K562 (cell line): ENCODE measurements around the gene SLC5A3. TPM values are rescaled to one million over a fixed set of nuclear protein-coding genes. Genes with fewer than 3 reads are reported as not detected.

ENCODE experiments used
- CC2D1A ChIP-seq: fragments of 450-650 bp; IDR thresholded peaks from 2 replicates; pipeline ENCODE4 v1.6.1; 2017; ENCODE audit warnings: mild to moderate bottlenecking
- COPS2 ChIP-seq: fragments of 450-650 bp; conservative IDR thresholded peaks from 2 replicates; pipeline ENCODE4 v1.6.1; 2016; ENCODE audit warnings: mild to moderate bottlenecking, moderate library complexity
- CREB5 ChIP-seq: fragments of 250-450 bp; sonication (Bioruptor Pico); IDR thresholded peaks from 2 replicates; pipeline ENCODE4 v1.5.0; 2020; ENCODE audit warnings: mild to moderate bottlenecking
- ELK1 ChIP-seq: sonication (generic); formaldehyde crosslinking; IDR thresholded peaks from 2 replicates; pipeline ENCODE4 v1.8.1; 2022; ENCODE audit warnings: missing genetic modification reagents
- EP300 ChIP-seq: IDR thresholded peaks from 2 replicates; pipeline ENCODE4 v1.6.1; 2012; ENCODE audit warnings: low read length, improper control_type of control experiment
- FOXM1 ChIP-seq, 2 experiments: fragments of 450-650 bp in 1 of 2; sonication (generic) in 1 of 2; formaldehyde crosslinking in 1 of 2; IDR thresholded peaks; 2 replicates each; pipeline versions ENCODE4 v1.6.1 to v1.9.0; 2017 to 2022; ENCODE audit warnings: low read depth in 2 of 2, mild to moderate bottlenecking in 2 of 2, missing genetic modification reagents in 1 of 2, moderate library complexity in 1 of 2
- ILK ChIP-seq: fragments of 450-650 bp; IDR thresholded peaks from 2 replicates; pipeline ENCODE4 v1.6.1; 2016; ENCODE audit warnings: missing genetic modification characterization, low read depth, mild to moderate bottlenecking, missing compliant biosample characterization, moderate library complexity, borderline replicate concordance
- KHSRP ChIP-seq: fragments of 450-650 bp; IDR thresholded peaks from 2 replicates; pipeline ENCODE4 v1.6.1; 2017
- KLF13 ChIP-seq: fragments of 450-650 bp; IDR thresholded peaks from 2 replicates; pipeline ENCODE4 v1.6.1; 2016; ENCODE audit warnings: missing genetic modification characterization, low read depth, mild to moderate bottlenecking, missing compliant biosample characterization, moderate library complexity, borderline replicate concordance
- MAZ ChIP-seq, 2 experiments: fragments of 450-650 bp in 1 of 2; sonication (generic) in 1 of 2; formaldehyde crosslinking; IDR thresholded peaks in 1 of 2; conservative IDR thresholded peaks in 1 of 2; 2 replicates each; pipeline versions ENCODE4 v1.4.0 to v1.5.0; 2020; ENCODE audit warnings: mild to moderate bottlenecking in 1 of 2, missing genetic modification reagents in 1 of 2
- NR4A1 ChIP-seq, 2 experiments: fragments of 250-450 bp in 1 of 2; fragments of 450-650 bp in 1 of 2; sonication (Bioruptor Pico) in 1 of 2; IDR thresholded peaks; 2 replicates each; pipeline versions ENCODE4 v1.4.0 to v1.6.1; 2016 to 2020; ENCODE audit warnings: mild to moderate bottlenecking in 2 of 2, missing compliant biosample characterization in 1 of 2, missing genetic modification characterization in 1 of 2, moderate library complexity in 1 of 2
- PHF8 ChIP-seq: fragments of 200-600 bp; sonication (generic); IDR thresholded peaks from 2 replicates; pipeline ENCODE4 v1.6.1; 2012; ENCODE audit warnings: mixed run types, mild to moderate bottlenecking, inconsistent platforms, low read length, moderate library complexity, borderline replicate concordance
- SMAD3 ChIP-seq: fragments of 450-650 bp; formaldehyde crosslinking; conservative IDR thresholded peaks from 2 replicates; pipeline ENCODE4 v1.4.0; 2020; ENCODE audit warnings: mild to moderate bottlenecking
- ZMIZ1 ChIP-seq, 2 experiments: fragments of 150-350 bp in 1 of 2; IDR thresholded peaks; 2 replicates each; pipeline ENCODE4 v1.6.1; 2012 to 2016; ENCODE audit warnings: low read depth in 2 of 2, low read length in 2 of 2, mild to moderate bottlenecking in 1 of 2, moderate library complexity in 1 of 2
- ZNF217 ChIP-seq: sonication (generic); formaldehyde crosslinking; IDR thresholded peaks from 2 replicates; pipeline ENCODE4 v1.8.0; 2022; ENCODE audit warnings: mild to moderate bottlenecking, missing genetic modification reagents
- polyA plus RNA-seq, 8 experiments: library from polyadenylated mRNA; depleted of rRNA in 4 of 8; stranded (reverse) in 5 of 8; unstranded in 3 of 8; fragments of >200 nt; fragmentation: Nextera tagmentation in 2 of 8; fragmentation: Illumina TruSeq in 1 of 8; extraction: Ambion mirVana in 2 of 8; extraction: Trizol in 1 of 8; gene quantifications; 2 replicates each; pipeline versions ENCODE4 v1.2.1 to v1.2.3, GENCODE V29; 2011 to 2014; ENCODE audit warnings: inconsistent platforms in 1 of 8, missing spikeins in 1 of 8
- total RNA-seq, 7 experiments: library from RNA; depleted of rRNA in 6 of 7; stranded (reverse); fragments of >200 nt in 6 of 7; fragmentation: Illumina TruSeq in 2 of 7; extraction: Trizol in 2 of 7; gene quantifications; 2 replicates each; pipeline versions ENCODE4 v1.2.1 to v1.2.3, GENCODE V29; 2011 to 2021; ENCODE audit warnings: low replicate concordance in 1 of 7
- TF ChIP-seq, protein P1 (sequence below): fragments of 250-450 bp; sonication (Bioruptor Pico); IDR thresholded peaks from 2 replicates; pipeline ENCODE4 v1.8.0; 2022; ENCODE audit warnings: moderate library complexity, mild to moderate bottlenecking, inconsistent platforms
- TF ChIP-seq, protein P2 (sequence below): conservative IDR thresholded peaks from 2 replicates; pipeline ENCODE4 v1.6.1; 2011; ENCODE audit warnings: low read depth, mild to moderate bottlenecking, low read length; ENCODE audit not compliant: control insufficient read depth

SLC5A3 gene
- total and polyA plus RNA-seq, 9 of the 15 experiments (the other 6 are each of a cell fraction or from before 2014, with no cell fraction given): 2.9 to 20.6 (median 9.0) TPM

DNA sequence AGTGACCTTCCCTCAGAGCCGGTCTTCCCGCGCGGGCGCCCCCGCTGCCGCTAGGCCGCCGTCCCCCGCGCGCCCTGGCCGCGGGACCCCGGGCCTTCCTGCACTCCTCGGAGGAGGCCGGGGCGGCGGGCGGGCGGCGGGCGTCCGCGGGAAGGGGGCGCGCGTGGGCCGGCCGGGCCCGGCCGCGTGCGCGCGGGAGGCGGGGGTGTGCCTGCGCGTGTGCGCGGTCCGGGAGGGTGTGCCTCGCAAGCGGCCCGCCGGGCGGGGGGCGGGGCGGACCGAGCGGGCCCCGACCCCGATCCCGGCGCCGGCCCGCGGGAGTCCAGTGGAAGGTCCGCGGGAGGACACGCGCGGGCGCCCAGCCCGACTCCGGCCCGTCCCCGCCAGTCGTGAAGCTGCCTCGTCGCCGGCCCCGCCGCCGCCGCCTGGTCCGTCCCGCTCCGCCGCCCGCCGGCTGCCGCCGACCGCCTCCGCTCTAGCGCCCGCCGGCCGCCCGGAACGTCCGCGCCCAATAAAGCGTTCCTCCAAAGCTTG lies 438 bp downstream of the SLC5A3 start (continued):
- TF ChIP-seq FOXM1 (IDR thresholded peaks at IDR 0.05; ENCODE audit: low read depth) (no peak), FOXM1 (CRISPR knock-in tag; IDR thresholded peaks at IDR 0.05; ENCODE audit: low read depth) (0 out of 2 replicates have a peak, but pooled peaks have one; percentile 25), ELK1 (CRISPR knock-in tag) (no peak), KLF13 (tag) (no peak), ILK (tag) (no peak), PHF8 (no peak), COPS2 (no peak), CC2D1A (no peak), MAZ (CRISPR knock-in tag; conservative IDR thresholded peaks at IDR 0.05 in 1 of 2, IDR thresholded peaks at IDR 0.05 in 1 of 2) (no peak), NR4A1 (CRISPR knock-in tag; IDR thresholded peaks at IDR 0.05) (no peak), NR4A1 (tag; IDR thresholded peaks at IDR 0.05) (no peak), ZNF217 (no peak), SMAD3 (CRISPR knock-in tag) (no peak), EP300 (no peak), ZMIZ1 (IDR thresholded peaks at IDR 0.05; ENCODE audit: low read depth in 2 of 2, low read length in 2 of 2) (no peak), KHSRP (no peak), CREB5 (CRISPR knock-in tag) (no peak)
- TF ChIP-seq, protein P1, sequence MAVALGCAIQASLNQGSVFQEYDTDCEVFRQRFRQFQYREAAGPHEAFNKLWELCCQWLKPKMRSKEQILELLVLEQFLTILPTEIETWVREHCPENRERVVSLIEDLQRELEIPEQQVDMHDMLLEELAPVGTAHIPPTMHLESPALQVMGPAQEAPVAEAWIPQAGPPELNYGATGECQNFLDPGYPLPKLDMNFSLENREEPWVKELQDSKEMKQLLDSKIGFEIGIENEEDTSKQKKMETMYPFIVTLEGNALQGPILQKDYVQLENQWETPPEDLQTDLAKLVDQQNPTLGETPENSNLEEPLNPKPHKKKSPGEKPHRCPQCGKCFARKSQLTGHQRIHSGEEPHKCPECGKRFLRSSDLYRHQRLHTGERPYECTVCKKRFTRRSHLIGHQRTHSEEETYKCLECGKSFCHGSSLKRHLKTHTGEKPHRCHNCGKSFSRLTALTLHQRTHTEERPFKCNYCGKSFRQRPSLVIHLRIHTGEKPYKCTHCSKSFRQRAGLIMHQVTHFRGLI (CRISPR knock-in tag): no peak
- TF ChIP-seq, protein P2, sequence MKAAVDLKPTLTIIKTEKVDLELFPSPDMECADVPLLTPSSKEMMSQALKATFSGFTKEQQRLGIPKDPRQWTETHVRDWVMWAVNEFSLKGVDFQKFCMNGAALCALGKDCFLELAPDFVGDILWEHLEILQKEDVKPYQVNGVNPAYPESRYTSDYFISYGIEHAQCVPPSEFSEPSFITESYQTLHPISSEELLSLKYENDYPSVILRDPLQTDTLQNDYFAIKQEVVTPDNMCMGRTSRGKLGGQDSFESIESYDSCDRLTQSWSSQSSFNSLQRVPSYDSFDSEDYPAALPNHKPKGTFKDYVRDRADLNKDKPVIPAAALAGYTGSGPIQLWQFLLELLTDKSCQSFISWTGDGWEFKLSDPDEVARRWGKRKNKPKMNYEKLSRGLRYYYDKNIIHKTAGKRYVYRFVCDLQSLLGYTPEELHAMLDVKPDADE: 0 out of 2 replicates have a peak, but pooled peaks have one; percentile 21
